Measurements from ENCODE around the gene PLEKHO2. TPM values are rescaled to one million over a fixed set of nuclear protein-coding genes. Genes with fewer than 3 reads are reported as not detected.

Gene PLEKHO2
- total and polyA plus RNA-seq, 2 donors (not counting 3 experiments of a cell fraction or from before 2014, with no cell fraction given): 21.9 to 24.9 TPM

DNA sequence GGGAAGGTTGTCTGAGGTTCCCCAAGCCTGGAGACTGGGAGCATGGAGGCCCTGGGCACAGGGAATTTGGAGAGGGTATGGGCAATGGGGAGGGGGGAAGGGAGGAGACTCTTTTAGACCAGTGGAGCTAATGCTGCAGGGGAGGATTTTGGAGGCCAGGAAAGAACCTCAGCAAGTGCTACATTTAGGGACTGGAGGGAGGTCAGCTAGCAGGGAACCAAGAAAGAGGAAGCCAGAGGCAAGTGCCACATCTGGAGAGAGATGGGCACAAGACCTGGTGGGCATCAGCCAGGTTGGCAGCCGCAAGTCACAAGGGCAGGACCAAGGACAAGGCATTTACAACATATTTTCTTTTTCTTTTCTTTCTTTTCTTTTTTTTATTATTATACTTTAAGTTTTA is 20.7 kb downstream of the PLEKHO2 start:
- H3K79me2 ChIP-seq (ENCODE audit: control insufficient read depth, insufficient read depth, low read length): peaks cover 9% of the 10 kb centered on the region
- BruUV-seq (replicated peaks): no TSS peak
- no peaks in the 10 kb centered on the region for H4K20me1 ChIP-seq (replicated peaks; ENCODE audit: control insufficient read depth, extremely low read depth, insufficient read depth, low read length)
- DNase-seq (ENCODE audit: low read depth, low spot score) (no peak), FAIRE-seq (no peak)
- H3K36me3 ChIP-seq (ENCODE audit: control insufficient read depth in 2 of 2, extremely low read depth in 1 of 2, insufficient read depth in 2 of 2, low read length in 2 of 2): peaks cover 6 to 46% of the 10 kb centered on the region in 2 experiments
- no peak overlapping the region for H3K4me2 ChIP-seq (ENCODE audit: insufficient read depth, low read length)
- ChIA-PET POLR2A (no interaction called here), CTCF (interaction anchor here (0.5 to 1.4 kb wide), 3 partner anchors 11 to 1391 kb away, joined by 3 to 5 read pairs (median 4); partner anchors contain the start of gene MEGF11)
- no peaks in the 10 kb centered on the region for H3K27me3 ChIP-seq (ENCODE audit: control insufficient read depth in 2 of 2, insufficient read depth in 2 of 2, low read length in 2 of 2)
- no peak overlapping the region for H2AFZ ChIP-seq (ENCODE audit: low read depth, low read length)
- no peaks in the 10 kb centered on the region for H3K9me1 ChIP-seq (replicated peaks; ENCODE audit: control insufficient read depth, extremely low read depth, insufficient read depth, low read length)
- intact Hi-C loops (cut with micrococcal nuclease) (no loop called here), dilution Hi-C loops (cut with MboI; ENCODE audit: extremely low pct_ligation_motif_present, low sequenced_read_pairs) (no loop called here)
- H3K4me3 ChIP-seq (replicated peaks in 1 of 3; ENCODE audit: insufficient read depth in 1 of 3, low read depth in 1 of 3, low read length in 3 of 3): no peak overlapping the region
- H3K4me1 ChIP-seq (ENCODE audit: control insufficient read depth, extremely low read depth, insufficient read depth, low read length): peaks cover 10% of the 10 kb centered on the region
- no peak overlapping the region for H3K27ac ChIP-seq (ENCODE audit: insufficient read depth, low read depth, low read length)
- H3K9me3 ChIP-seq (replicated peaks; ENCODE audit: control insufficient read depth, insufficient read depth, low read length): no peaks in the 10 kb centered on the region
- H3K9ac ChIP-seq (replicated peaks; ENCODE audit: extremely low read depth, insufficient read depth, low read length): no peak overlapping the region
- TF ChIP-seq POLR2A (IDR thresholded peaks at IDR 0.05; ENCODE audit: low read depth, low read length) (no peak), CTCF (IDR thresholded peaks at IDR 0.05; ENCODE audit: extremely low read depth in 1 of 2, insufficient read depth in 1 of 2, low read depth in 1 of 2, low read length in 2 of 2) (no peak), GATA2 (IDR thresholded peaks at IDR 0.05; ENCODE audit: insufficient read depth, insufficient read length, low read depth, low read length) (no peak), EZH2 (IDR thresholded peaks at IDR 0.05; ENCODE audit: borderline replicate concordance, low read depth, low read length, severe bottlenecking) (no peak)
- TF ChIP-seq, protein P1, sequence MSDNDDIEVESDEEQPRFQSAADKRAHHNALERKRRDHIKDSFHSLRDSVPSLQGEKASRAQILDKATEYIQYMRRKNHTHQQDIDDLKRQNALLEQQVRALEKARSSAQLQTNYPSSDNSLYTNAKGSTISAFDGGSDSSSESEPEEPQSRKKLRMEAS (IDR thresholded peaks at IDR 0.05; ENCODE audit: insufficient read depth, insufficient read length): no peak

DNA sequence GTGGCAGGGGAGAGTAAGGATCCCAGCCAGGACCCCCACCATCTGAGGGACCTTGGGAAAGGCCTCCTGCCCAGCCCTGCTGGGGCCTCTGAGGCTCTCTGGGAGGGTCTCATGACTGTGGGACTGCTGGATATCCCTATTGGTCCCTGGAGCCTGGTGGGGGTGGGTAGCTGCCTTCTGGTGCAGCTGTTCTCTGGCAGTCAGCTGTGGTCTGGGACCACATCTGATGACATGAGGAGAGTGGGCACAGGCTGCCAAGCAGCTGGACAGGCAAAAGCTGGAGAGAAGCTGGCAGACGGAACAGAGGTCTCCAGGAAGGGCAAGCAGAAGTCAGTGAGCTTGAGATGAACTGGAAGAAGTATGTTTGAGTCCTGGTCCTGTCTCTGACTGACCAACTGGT is 22.4 kb downstream of the PLEKHO2 start:
- peaks cover 6 to 49% of the 10 kb centered on the region in 2 experiments for H3K36me3 ChIP-seq (ENCODE audit: control insufficient read depth in 2 of 2, extremely low read depth in 1 of 2, insufficient read depth in 2 of 2, low read length in 2 of 2)
- ChIA-PET POLR2A (interaction anchor here (0.5 to 0.9 kb wide), 3 partner anchors 10 to 43 kb away, joined by 3 read pairs; no protein-coding TSS in a partner anchor), CTCF (interaction anchor here (1.0 to 4.0 kb wide), 3 partner anchors 11 to 41 kb away, joined by 3 to 13 read pairs (median 5); no protein-coding TSS in a partner anchor)
- no peaks in the 10 kb centered on the region for H3K27me3 ChIP-seq (ENCODE audit: control insufficient read depth in 2 of 2, insufficient read depth in 2 of 2, low read length in 2 of 2)
- no TSS peak for BruUV-seq (replicated peaks)
- no peak overlapping the region for H3K27ac ChIP-seq (ENCODE audit: insufficient read depth, low read depth, low read length)
- H4K20me1 ChIP-seq (replicated peaks; ENCODE audit: control insufficient read depth, extremely low read depth, insufficient read depth, low read length): no peaks in the 10 kb centered on the region
- H3K9me3 ChIP-seq (replicated peaks; ENCODE audit: control insufficient read depth, insufficient read depth, low read length): no peaks in the 10 kb centered on the region
- H3K4me2 ChIP-seq (ENCODE audit: insufficient read depth, low read length): no peak overlapping the region
- dilution Hi-C loops (cut with MboI; ENCODE audit: extremely low pct_ligation_motif_present, low sequenced_read_pairs): no loop called here
- TF ChIP-seq EZH2 (IDR thresholded peaks at IDR 0.05; ENCODE audit: borderline replicate concordance, low read depth, low read length, severe bottlenecking): no peak
- TF ChIP-seq FOS (IDR thresholded peaks at IDR 0.05; ENCODE audit: borderline replicate concordance, insufficient read depth, low read length): no peak
- TF ChIP-seq MYC (IDR thresholded peaks at IDR 0.05; ENCODE audit: low read depth, low read length): no peak
- no peak for TF ChIP-seq POLR2A (IDR thresholded peaks at IDR 0.05; ENCODE audit: low read depth, low read length)
- TF ChIP-seq JUN (IDR thresholded peaks at IDR 0.05; ENCODE audit: borderline replicate concordance, insufficient read depth, insufficient read length, low read depth): no peak
- no peak for TF ChIP-seq POLR2AphosphoS5 (IDR thresholded peaks at IDR 0.05; ENCODE audit: insufficient read depth, low read depth, low read length)
- no peak for TF ChIP-seq CTCF (IDR thresholded peaks at IDR 0.05; ENCODE audit: extremely low read depth in 1 of 2, insufficient read depth in 1 of 2, low read depth in 1 of 2, low read length in 2 of 2)
- TF ChIP-seq, protein P1 (IDR thresholded peaks at IDR 0.05; ENCODE audit: insufficient read depth, insufficient read length): no peak
- TF ChIP-seq GATA2 (IDR thresholded peaks at IDR 0.05; ENCODE audit: insufficient read depth, insufficient read length, low read depth, low read length): no peak
- no peak for DNase-seq (ENCODE audit: low read depth, low spot score)
- H3K9ac ChIP-seq (replicated peaks; ENCODE audit: extremely low read depth, insufficient read depth, low read length): no peak overlapping the region
- peaks cover 3% of the 10 kb centered on the region for H3K4me1 ChIP-seq (ENCODE audit: control insufficient read depth, extremely low read depth, insufficient read depth, low read length)
- intact Hi-C loops (cut with micrococcal nuclease): no loop called here
- H3K79me2 ChIP-seq (ENCODE audit: control insufficient read depth, insufficient read depth, low read length): no peaks in the 10 kb centered on the region
- H3K4me3 ChIP-seq (replicated peaks in 1 of 3; ENCODE audit: insufficient read depth in 1 of 3, low read depth in 1 of 3, low read length in 3 of 3): no peak overlapping the region
- no peak overlapping the region for H2AFZ ChIP-seq (ENCODE audit: low read depth, low read length)
- no peaks in the 10 kb centered on the region for H3K9me1 ChIP-seq (replicated peaks; ENCODE audit: control insufficient read depth, extremely low read depth, insufficient read depth, low read length)
- FAIRE-seq: no peak
